GM19372 (cell line): ENCODE data around the gene FAM83D.
A peak's percentile ranks its signal among the peaks of the same experiment; 100 is the strongest.
"Not testable (repeated sequence)": the region's sequence is repeated elsewhere in the genome, so short reads cannot be mapped to it uniquely, and the experiment has no call there.

Source experiments
- ATAC-seq: cut with Tn5 transposase; IDR thresholded peaks from one replicate; pipeline ENCODE4 v1.9.1; 2021; ENCODE audit warnings: mild to moderate bottlenecking, low read depth, moderate library complexity; ENCODE audit not compliant: unreplicated experiment

The FAM83D gene

GRCh38 chr20:38996866-38997265 is 70.6 kb downstream of the FAM83D start:
- ATAC-seq, result not testable (repeated sequence)

GRCh38 chr20:38997622-38998021 is 71.4 kb downstream of the FAM83D start:
- ATAC-seq, result peak; percentile 85

GRCh38 chr20:38999217-38999616 is 73.0 kb downstream of the FAM83D start:
- no peak for ATAC-seq

GRCh38 chr20:38999965-39000910 is 74.0 kb downstream of the FAM83D start:
- no peak for ATAC-seq
